Measurements from ENCODE around the gene SHISA7.
A peak's percentile ranks its signal among the peaks of the same experiment; 100 is the strongest.
"Not testable (repeated sequence)": the region's sequence is repeated elsewhere in the genome, so short reads cannot be mapped to it uniquely, and the experiment has no call there.

The SHISA7 gene

GRCh38 chr19:55410168-55410567 is 32.9 kb downstream of the SHISA7 start:
- DNase-seq, result no peak

- not testable (repeated sequence) for DNase-seq
Observed at GRCh38 chr19:55409179-55409578, 33.9 kb downstream of the SHISA7 start.

GRCh38 chr19:55408533-55408872 is 34.6 kb downstream of the SHISA7 start:
- DNase-seq, result no peak

- peak; percentile 99 to 100 (median 100) for DNase-seq
Observed at GRCh38 chr19:55407800-55408532, 35.1 kb downstream of the SHISA7 start.

- DNase-seq, result not testable (repeated sequence)
Observed at GRCh38 chr19:55407550-55407799, 35.6 kb downstream of the SHISA7 start, which contains the start of gene UBE2S. Gene UBE2S (minus strand): TSS chr19:55407788. CDS start chr19:55407589, 199 bp downstream.

- peak; percentile 49 to 77 (median 59) for DNase-seq
Observed at GRCh38 chr19:55406826-55407549, 36.1 kb downstream of the SHISA7 start.

DNA sequence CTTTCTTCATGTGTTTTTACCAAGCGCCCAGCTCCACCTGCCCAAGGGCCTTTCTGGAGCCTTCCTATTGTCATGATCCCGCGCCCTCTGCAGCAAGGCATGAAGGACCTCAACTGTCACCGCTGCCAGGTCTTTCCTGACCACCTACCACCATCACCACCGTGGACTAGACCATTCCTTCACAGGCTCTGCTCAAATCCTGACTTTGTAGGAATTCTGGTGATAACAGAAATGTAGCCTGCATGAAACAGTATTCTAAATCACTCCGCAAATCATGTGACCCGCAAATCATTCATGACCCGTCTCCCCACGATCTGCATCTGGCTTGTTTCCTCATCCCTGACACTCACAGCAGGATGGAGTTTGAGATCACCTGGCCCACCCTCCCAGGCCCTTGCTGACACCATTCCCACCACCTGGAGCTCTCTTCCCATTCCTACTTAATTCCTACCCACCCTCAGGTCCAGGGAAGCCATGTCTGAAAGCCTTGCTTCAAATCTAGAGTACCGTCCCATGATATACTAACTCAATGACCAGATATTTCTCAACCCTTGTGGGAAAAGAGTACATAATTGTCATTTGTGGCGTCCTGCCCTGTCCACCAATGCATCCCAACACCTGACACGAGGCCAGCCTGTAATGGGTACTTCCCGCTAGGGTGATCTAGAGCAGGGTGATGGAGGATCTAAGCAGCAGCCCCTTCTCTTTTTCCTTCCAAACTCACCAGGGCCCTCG is 36.8 kb downstream of the SHISA7 start:
- DNase-seq, result no peak

- DNase-seq, result no peak
Observed at GRCh38 chr19:55405638-55406037, 37.5 kb downstream of the SHISA7 start.

DNA sequence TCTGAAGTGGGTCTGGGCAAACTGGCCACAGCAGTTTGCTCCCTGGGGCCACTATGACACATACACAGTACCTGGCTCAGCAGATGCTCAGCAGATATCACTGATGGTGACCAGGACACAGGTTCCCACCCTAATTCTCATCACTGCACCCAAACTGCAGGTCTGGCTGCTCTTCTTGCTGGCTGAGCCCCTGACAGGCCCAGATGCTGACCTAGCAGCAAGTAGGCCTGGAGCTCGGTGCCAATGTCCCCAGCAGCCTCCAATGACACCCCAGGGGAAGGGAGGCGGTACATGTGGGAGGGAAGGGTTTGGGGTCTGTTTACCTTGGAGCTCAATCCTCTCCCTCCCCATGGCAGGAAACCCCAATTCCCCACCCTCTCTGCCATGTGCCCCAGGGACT is 40.6 kb downstream of the SHISA7 start:
- DNase-seq, result no peak

- not testable (repeated sequence) for DNase-seq
Observed at GRCh38 chr19:55401390-55401789, 41.7 kb downstream of the SHISA7 start.

DNA sequence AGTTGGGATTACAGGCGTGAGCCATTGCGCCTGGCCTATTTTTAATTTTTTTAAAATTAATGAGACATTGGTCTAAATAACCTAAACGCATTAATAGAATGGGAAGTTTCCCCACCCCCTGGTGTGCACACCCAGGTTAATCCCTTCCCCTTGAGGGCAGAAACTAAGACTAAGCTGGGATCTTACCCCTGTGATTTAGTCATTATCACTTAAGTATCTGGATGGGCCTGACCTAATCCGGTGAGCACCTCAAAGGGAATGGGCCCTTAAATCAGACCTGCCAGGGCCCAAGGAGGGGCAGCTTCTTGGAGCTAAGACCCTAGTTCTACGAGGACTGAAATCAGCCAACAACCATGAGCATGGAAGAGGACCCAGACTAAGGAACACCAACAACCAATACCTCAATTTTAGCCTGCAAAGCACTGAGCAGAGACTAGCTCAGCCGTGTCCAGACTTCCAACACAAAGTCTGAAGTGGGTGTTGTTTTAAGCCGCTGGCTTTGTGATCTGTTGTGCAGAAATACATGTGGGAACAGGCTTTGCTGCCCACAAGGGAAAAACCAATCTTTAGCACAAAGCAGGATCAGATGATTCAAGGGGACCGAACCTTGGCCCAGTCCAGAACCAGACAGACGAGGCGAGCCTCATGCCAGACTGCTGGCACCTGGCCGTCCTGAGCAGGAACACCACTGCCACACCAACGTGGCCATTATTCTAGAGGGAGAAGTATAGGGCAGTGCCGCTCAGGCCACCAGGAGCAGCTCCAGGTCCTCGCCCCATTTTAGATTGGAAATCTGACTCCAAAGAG is 42.6 kb downstream of the SHISA7 start:
- DNase-seq, result no peak

GRCh38 chr19:55398200-55398925 is 44.7 kb downstream of the SHISA7 start:
- peak; percentile 68 to 88 (median 70) for DNase-seq

GRCh38 chr19:55392820-55393761 is 50.0 kb downstream of the SHISA7 start:
- DNase-seq, result no peak

DNA sequence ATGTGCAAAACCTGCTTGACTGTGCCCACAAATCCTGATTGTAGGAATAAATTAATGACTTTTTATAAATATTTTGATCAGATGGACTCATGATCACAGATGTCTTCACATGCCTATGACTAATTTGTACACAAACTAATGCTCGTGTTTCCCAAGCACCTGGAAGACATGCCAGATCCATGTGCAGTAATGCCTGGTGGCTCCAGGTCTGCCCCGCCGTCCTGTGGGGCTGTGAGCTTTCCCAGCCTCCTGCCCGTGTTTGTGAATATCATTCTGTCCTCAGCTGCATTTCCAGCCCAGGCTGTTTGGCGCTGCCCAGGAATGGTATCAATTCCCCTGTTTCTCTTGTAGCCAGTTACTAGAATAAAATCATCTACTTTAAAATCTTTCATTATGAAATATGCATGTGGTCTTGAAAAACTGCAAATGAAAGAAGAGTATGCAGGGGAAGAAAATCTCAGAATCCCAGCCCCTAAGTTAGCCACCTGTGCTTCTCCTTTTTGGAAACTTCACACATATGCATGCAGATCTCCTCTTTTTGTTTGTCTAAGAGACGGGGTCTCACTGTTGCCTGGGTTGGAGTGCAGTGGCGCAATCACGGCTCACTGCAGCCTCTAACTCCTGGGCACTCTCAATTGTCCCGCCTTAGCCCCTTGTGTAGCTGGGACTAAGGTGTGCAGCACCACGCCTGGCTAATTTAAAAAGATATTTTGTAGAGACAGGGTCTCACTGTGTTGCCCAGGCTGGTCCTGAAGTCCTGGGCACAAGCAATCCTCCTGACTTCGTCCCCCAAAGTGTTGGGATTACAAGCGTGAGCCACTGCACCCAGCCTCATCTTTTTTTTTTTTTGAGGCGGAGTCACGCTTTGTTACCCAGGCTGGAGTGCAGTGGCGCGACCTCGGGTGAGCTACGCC is 51.1 kb downstream of the SHISA7 start:
- DNase-seq, result no peak

DNA sequence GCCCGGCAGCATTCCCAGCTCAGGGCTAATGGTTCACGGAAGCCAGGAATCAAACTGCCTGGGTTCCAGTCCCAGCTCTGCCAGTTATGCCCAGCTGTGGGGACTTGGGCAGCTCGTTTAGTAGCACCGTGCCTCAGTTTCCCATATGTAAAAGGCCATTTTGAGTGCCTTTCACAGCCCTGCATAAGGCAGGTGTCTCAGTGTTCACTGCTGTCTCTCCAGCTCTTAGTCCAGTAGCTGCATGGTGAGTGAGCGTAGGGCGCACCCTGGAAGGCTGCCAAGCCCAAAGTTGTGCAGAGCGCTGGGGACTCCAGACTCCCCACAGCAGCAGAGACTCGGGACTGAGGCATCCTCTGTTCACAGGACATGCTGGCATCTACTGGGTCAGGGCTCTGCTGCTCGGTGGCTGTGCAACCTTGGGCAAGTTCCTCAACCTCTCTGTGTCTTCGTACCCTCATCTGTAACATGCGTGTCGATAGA is 51.9 kb downstream of the SHISA7 start:
- DNase-seq, result no peak

GRCh38 chr19:55390461-55390880 is 52.6 kb downstream of the SHISA7 start:
- no peak for DNase-seq

GRCh38 chr19:55389386-55390317 is 53.4 kb downstream of the SHISA7 start:
- no peak for DNase-seq

DNA sequence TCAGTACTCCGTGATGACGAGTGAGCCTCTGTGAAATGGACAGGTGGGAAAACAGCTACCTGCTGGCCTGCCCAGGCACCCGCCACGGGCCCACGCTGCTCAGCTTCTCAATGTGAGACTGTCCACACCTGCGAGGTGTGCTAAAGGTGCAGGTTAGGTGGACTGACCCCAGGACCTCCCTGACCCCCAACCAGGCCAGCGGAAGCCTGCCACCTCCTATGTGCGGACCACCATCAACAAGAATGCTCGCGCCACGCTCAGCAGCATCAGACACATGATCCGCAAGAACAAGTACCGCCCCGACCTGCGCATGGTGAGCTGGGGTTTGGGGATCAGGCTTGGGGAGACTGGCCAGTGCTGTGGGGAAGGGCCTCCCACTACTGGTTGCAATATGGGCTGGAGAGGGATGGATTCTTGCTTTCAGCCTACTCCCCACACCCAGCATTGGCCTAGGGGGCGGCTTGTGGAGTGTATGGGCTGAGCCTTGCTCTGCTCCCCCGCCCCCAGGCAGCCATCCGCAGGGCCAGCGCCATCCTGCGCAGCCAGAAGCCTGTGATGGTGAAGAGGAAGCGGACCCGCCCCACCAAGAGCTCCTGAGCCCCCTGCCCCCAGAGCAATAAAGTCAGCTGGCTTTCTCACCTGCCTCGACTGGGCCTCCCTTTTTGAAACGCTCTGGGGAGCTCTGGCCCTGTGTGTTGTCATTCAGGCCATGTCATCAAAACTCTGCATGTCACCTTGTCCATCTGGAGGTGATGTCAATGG is 55.2 kb downstream of the SHISA7 start:
- no peak for DNase-seq
